Activated CD8-positive, alpha-beta memory T cell treated with anti-CD3 and anti-CD28 coated beads, Interleukin-2, amount 10 ng/mL, durations not matched to agents 7 days and 5 days (primary cell): Measurements from ENCODE around the gene SOCS1. TPM values are rescaled to one million over a fixed set of nuclear protein-coding genes. Genes with fewer than 3 reads are reported as not detected.

Source experiments
- ATAC-seq: fragments of 150-1000 bp; cut with Tn5 transposase; one replicate; pipeline ENCODE4 v1.10.0; 2021; ENCODE audit warnings: moderate library complexity
- CTCF ChIA-PET: fragments of 350-600 bp; sonication (Branson Sonifier 250); formaldehyde crosslinking; loops from one replicate; lab custom pipeline; 2021; ENCODE audit warnings: antibody characterized with exemption; lab: Charles Lee
- DNase-seq: peaks from one replicate; pipeline ENCODE4 v3.0.0-alpha.2; 2020
- H3K27ac Mint-ChIP-seq: one replicate; pipeline ENCODE4 v1.8.0; 2021; ENCODE audit warnings: mild to moderate bottlenecking, mixed read lengths
- H3K27me3 Mint-ChIP-seq: one replicate; pipeline ENCODE4 v1.8.0; 2021; ENCODE audit warnings: mixed read lengths
- H3K36me3 Mint-ChIP-seq: one replicate; pipeline ENCODE4 v1.8.0; 2021; ENCODE audit warnings: mild to moderate bottlenecking, mixed read lengths
- H3K4me1 Mint-ChIP-seq: one replicate; pipeline ENCODE4 v1.8.0; 2021; ENCODE audit warnings: mixed read lengths
- H3K4me3 Mint-ChIP-seq: one replicate; pipeline ENCODE4 v1.8.0; 2021; ENCODE audit warnings: mild to moderate bottlenecking, moderate library complexity, mixed read lengths
- H3K9me3 Mint-ChIP-seq: one replicate; pipeline ENCODE4 v1.8.0; 2022; ENCODE audit warnings: low read depth, mixed read lengths
- total RNA-seq, 2 experiments: library from RNA; stranded (reverse); gene quantifications; one replicate each; pipeline ENCODE4 v1.2.3, GENCODE V29; 2021

Gene SOCS1
- total RNA-seq, 2 experiments from 2014 or later: 158 to 200 TPM

DNA sequence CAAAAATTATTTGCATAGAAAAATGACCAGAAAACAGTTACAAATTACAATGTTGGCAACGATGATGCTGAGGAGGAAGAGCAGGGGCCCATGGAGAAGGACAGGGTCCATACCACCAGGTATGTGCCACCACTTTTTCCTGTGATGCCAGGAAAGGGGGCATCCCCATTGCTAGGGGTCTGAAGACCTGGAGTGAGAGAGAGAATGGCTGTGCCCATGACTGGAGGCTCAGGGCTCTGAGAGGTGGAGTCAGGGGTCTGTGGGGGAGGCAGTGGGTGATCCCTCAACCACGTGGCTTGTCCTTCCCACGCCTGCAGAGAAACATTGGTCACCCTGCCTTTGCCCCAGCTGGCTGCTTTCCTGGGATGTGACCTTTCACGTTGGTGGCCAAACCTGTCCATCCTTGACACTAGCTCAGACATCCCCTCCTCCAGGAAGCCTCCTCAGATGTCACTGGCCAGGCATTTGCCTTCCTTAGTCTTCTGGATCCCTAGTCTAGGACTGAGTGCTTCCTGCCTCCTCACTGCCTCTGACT is 51.4 kb downstream of the SOCS1 start:
- no peaks in the 10 kb centered on the region for H3K9me3 Mint-ChIP-seq
- no peaks in the 10 kb centered on the region for H3K27me3 Mint-ChIP-seq
- no peak for DNase-seq
- ATAC-seq: no peak
- H3K4me3 Mint-ChIP-seq: no peak overlapping the region
- peaks cover 8% of the 10 kb centered on the region for H3K36me3 Mint-ChIP-seq
- CTCF ChIA-PET: interaction anchor here (1.9 to 3.3 kb wide), 2 partner anchors 17 to 20 kb away, joined by 6 to 10 read pairs; no protein-coding TSS in a partner anchor
- peaks cover 45% of the 10 kb centered on the region for H3K4me1 Mint-ChIP-seq
- H3K27ac Mint-ChIP-seq: no peak overlapping the region

Other genes starting within 250 kb of the SOCS1 start
- not detected for gene TNP2, start 13.1 kb upstream of the SOCS1 start, total RNA-seq
- not detected for gene PRM3, start 17.4 kb upstream of the SOCS1 start, total RNA-seq
- not detected for gene PRM2, start 20.3 kb upstream of the SOCS1 start, total RNA-seq
- gene PRM1, start 25.1 kb upstream of the SOCS1 start, total RNA-seq: not detected
- 10 to 100 TPM; 65.9 to 70.4 TPM for gene RMI2, start 89.3 kb upstream of the SOCS1 start, total RNA-seq